HL-60 (cell line): ENCODE measurements around the gene TMEM127.

ENCODE experiments used
- POLR2AphosphoS5 ChIP-seq: IDR thresholded peaks from 2 replicates; pipeline ENCODE4 v1.6.1; 2012; ENCODE audit warnings: low read depth
- TF ChIP-seq, protein P1 (sequence below): IDR thresholded peaks from one replicate; pipeline ENCODE4 v1.5.1; 2011; ENCODE audit warnings: low read length, control low read depth, inconsistent platforms; ENCODE audit not compliant: insufficient read depth
- TF ChIP-seq, protein P2 (sequence below): IDR thresholded peaks from 2 replicates; pipeline ENCODE4 v1.6.1; 2012; ENCODE audit warnings: low read depth; ENCODE audit not compliant: insufficient replicate concordance

DNA sequence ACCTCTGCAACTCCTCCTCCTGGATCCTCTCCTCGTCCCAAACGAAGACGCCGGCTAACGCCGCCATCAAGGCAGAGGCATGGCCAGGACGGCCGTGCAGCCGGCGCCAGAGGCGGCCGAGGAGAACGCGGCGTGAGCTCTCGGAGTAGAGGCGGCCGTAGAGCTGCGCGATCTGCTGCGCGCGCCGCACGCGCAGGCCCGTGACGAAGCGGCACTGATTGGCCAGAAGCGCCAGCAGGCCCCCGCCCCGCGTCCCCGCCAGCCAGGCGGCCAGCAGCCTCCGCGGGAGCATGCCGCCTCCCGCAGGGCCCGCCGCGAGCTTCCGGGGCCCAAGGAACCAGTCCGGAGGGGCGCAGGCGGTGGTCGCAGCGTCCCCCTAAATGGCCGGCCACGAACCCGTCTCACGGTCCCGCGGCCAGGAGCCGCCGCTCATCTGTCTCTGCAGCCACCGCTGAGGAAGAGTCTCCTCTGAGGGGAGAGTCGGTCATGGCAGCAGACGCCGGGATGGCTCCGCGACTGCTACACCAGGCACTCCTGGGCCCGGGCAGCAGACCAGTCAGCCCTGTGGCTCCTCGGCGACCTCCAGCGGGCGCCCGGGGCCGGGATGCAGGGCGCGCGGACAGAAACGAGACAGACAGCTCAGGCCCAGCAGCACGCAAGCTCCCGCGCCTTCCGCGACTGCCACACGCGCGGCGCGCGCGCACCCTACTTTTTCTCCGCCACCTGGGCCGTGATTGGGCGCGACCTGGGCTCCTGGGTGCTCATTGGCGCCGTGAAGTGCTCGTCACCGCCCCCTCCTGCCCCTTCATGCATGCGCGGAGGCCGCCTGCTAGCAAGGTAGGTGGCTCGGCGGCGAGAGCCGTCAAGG, 57.4 kb downstream of the TMEM127 start, which contains the start of gene STARD7:
- TF ChIP-seq, protein P1, sequence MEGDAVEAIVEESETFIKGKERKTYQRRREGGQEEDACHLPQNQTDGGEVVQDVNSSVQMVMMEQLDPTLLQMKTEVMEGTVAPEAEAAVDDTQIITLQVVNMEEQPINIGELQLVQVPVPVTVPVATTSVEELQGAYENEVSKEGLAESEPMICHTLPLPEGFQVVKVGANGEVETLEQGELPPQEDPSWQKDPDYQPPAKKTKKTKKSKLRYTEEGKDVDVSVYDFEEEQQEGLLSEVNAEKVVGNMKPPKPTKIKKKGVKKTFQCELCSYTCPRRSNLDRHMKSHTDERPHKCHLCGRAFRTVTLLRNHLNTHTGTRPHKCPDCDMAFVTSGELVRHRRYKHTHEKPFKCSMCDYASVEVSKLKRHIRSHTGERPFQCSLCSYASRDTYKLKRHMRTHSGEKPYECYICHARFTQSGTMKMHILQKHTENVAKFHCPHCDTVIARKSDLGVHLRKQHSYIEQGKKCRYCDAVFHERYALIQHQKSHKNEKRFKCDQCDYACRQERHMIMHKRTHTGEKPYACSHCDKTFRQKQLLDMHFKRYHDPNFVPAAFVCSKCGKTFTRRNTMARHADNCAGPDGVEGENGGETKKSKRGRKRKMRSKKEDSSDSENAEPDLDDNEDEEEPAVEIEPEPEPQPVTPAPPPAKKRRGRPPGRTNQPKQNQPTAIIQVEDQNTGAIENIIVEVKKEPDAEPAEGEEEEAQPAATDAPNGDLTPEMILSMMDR: no peak
- TF ChIP-seq, protein P2, sequence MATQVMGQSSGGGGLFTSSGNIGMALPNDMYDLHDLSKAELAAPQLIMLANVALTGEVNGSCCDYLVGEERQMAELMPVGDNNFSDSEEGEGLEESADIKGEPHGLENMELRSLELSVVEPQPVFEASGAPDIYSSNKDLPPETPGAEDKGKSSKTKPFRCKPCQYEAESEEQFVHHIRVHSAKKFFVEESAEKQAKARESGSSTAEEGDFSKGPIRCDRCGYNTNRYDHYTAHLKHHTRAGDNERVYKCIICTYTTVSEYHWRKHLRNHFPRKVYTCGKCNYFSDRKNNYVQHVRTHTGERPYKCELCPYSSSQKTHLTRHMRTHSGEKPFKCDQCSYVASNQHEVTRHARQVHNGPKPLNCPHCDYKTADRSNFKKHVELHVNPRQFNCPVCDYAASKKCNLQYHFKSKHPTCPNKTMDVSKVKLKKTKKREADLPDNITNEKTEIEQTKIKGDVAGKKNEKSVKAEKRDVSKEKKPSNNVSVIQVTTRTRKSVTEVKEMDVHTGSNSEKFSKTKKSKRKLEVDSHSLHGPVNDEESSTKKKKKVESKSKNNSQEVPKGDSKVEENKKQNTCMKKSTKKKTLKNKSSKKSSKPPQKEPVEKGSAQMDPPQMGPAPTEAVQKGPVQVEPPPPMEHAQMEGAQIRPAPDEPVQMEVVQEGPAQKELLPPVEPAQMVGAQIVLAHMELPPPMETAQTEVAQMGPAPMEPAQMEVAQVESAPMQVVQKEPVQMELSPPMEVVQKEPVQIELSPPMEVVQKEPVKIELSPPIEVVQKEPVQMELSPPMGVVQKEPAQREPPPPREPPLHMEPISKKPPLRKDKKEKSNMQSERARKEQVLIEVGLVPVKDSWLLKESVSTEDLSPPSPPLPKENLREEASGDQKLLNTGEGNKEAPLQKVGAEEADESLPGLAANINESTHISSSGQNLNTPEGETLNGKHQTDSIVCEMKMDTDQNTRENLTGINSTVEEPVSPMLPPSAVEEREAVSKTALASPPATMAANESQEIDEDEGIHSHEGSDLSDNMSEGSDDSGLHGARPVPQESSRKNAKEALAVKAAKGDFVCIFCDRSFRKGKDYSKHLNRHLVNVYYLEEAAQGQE: no peak
- peak; percentile 95 for TF ChIP-seq POLR2AphosphoS5
